EL (cell line): Measurements from ENCODE around the gene HPSE2.

Source experiments
- DNase-seq: peaks from one replicate; pipeline ENCODE4 v3.0.0-alpha.2; 2016

HPSE2 gene

DNA sequence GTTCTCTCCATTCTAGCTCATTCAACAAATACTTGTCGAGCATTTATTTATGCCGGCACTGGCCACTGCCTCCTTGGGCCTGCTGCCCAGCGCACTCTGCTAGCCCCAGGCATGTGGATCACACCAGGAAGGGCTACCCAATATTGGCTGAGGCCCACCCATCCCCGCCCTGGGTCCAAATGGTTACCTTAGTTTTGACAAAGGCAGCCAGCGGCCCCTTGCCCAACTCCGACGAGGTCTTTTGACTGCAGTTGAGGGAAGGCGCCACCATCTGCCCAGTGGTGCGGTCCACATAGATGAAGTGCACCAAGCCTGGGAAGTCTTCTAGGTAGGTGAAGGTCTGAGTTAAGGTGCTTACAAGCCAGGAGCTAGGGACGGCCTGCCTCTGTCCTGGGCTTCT is 813.5 kb downstream of the HPSE2 start:
- DNase-seq, result no peak

DNA sequence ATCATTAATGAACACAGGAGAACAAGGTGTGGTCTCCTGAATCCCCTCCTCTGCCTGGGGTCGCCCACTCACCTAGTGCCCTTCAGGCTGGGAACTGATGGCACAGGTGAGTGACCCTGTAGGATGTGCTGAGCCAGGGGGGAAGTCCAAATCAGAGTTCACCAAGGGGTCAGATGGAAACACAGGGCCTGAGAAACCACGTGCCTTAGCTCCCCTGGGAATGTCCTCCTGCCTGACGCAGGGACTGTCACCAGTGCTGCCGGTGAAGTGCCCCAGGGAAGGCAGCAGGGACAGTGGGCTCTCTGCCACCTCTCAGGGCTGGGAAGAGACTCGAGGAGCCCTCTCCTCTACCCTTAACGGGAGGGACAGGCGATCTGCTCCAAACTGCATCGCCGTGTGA is 814.9 kb downstream of the HPSE2 start:
- no peak for DNase-seq

DNA sequence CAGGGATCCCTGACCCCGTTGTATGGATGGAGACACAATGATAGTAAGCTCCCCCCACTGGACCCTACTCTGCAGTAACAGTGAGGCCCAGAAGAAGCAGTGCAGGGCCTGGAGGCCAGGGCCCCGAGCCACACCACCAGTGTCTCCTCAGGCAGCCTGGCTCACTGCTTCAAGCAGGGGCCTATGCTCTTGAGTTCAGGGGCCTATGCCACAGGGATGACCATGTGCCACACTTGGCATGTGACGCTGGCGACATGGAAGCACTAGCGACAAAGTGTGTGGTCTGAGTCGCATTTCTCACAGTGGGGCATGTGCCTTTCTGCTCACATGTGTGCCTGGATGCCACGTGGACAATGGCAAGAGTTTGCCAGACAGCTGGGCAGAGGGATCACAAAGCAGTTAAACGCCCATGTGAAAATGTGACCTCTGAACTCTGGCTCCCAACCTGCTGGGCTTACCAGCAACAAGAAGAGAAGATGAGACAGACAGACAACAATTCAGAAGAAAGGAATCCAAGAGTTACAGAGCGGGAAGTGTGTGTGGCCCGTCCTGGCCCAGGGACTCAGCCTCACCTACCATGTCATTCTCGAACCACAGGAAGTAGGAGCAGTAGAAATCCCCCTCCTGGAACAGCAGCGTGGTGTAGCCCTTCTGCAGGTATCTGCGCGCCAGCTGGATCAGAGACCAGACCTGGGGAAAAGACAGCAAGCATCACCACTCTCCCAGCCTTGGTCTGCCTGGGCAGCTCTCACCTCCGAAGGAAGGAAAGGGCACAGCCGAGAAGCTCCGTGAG is 816.0 kb downstream of the HPSE2 start:
- DNase-seq, result no peak

DNA sequence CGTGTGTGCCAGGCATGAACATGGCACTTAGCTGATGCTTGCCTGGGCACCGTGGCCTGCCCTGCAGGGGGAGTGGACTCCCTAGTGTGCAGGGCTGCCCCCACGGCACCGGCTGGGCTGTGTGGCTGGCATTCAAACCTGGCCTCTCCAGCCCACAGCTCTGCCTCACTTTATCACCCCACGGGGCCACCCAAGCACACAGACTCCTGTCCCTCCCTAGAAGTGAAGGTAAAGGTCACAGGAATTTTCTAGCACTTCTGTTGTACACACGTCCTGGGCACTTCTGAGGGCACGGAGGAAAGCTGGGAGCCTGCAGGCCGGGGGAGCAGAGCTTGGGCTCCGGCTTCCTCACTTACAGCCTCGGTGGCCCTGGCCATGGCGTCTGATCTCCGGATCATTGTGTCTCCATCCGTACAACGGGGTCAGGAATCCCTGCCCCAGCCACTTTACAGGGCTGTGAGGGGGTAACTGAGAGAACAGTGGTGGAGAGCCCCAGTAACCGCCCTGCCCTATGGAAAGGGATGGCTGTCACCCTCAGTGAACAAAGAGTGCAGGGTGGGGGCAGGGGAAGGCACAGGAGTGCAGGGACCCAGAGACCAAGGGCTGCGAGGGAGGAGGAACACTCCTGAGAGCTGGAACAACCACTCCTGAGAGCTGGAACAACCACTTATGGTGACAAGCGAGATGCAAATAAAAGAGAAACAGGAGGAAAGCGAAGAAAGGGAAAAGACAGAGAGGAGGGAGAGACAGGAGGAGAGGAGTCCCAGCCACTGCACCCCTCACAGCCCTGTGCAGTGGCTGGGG is 816.8 kb downstream of the HPSE2 start:
- DNase-seq, result no peak

DNA sequence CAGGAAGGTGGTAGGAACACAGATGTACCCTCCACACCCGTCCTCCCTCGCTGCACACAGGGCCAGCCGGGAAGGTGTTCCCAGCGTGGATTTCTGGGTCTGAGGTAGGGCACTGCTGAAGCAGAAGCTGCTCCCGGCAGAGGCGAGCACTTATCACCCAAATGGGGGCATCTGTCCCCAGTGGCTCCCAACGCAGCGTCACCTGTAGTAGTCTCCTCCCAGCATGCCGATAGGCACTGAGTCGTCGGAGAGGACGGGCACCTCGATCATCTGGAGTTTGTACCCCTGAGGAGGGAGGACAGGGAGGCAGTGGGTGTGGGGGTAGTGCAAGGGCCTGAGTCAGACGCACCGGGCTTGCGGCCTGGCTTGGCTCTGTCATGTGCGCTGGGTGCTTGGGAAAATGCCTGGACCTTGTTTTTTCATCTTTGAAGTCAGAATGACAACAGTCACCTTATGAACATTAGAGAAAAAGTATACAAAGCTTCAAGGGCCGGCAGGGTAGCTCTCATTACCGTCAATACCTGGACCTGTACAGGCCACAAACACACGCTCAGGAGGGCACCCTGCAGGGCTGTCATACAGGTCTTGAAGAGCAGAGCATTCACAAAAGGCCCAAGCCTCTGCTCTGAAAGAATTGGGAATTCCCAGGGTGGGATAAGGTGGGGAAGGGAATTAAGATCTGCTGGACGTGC is 817.5 kb downstream of the HPSE2 start:
- no peak for DNase-seq

DNA sequence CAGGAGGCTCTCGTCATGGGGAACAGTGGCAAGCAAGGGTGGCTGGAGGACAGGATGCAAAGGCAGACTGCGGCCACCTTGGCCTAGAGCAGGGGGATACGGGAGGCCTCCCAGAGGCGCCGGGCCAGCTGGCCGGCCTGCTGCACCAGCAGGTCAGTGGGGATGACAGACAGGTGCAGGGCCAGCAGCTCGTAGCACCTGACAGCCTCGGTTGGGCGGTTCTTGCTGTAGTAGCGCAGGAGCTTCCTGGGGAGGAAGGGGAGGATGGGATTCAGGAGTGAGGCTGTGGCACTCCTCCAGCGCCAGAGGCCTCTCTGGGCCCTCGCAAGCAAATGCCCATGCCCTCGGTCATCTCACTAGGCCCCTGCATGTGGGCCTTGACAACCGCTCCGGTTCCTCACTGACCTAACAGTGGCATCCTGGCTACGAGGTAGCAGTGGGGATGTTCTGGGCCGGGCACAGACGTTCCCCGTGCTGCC is 818.1 kb downstream of the HPSE2 start:
- DNase-seq, result no peak

DNA sequence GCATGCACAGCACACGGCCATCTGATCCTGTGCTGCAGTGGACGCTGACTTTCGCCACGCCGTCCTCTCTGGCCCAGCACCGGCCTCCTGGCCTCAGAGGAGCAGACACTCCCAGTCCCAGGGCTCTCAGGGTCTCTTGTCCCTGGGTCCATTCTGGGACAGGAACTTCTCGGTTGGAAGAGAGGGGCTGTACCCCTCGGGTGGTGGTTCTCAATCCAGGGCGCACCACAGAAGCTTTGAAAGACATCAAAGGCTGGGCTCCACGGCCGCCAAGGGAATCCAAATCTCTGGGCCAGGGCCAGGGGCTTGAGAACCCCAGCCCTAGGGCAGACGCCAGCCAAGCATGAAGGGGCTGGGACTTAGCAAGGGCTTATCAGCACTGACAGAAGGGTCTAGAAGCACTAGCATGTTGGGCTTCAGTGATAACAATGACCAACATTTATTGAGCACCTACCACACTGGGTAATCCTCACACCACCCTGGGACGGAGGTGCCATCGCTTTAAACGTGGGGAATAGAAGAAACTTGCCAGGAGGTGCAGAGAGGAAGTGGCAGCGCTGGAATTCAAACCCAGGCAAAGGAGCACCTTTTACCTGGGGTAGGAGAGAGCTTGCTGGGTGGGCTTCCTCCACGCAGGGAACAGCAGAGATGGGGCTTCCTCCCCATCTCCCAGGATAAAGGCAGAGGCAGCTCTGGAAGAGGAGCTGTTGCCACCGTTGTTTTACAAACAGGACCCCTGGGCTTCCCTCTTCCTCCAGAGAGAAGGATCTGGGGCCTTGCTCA is 818.9 kb downstream of the HPSE2 start:
- no peak for DNase-seq

DNA sequence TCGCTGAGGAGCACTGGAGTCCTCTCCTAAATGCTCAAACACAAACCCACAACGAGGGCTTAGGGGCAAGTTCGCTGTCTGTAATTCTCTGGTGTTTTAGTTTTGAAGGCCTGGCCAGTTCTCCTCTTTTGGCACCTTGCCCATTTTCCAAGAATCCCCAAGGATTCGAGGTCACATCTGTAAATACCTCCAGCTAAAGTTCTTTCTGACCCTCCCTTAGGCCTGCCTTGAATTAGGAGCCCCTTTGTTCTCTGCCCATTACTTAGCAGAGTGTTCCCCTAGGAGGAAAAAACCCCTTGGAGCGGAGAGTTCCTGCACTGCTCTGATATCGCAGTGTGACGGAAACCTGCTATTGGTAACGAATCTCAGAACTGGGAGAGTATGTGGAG is 819.9 kb downstream of the HPSE2 start:
- DNase-seq, result peak; percentile 14

DNA sequence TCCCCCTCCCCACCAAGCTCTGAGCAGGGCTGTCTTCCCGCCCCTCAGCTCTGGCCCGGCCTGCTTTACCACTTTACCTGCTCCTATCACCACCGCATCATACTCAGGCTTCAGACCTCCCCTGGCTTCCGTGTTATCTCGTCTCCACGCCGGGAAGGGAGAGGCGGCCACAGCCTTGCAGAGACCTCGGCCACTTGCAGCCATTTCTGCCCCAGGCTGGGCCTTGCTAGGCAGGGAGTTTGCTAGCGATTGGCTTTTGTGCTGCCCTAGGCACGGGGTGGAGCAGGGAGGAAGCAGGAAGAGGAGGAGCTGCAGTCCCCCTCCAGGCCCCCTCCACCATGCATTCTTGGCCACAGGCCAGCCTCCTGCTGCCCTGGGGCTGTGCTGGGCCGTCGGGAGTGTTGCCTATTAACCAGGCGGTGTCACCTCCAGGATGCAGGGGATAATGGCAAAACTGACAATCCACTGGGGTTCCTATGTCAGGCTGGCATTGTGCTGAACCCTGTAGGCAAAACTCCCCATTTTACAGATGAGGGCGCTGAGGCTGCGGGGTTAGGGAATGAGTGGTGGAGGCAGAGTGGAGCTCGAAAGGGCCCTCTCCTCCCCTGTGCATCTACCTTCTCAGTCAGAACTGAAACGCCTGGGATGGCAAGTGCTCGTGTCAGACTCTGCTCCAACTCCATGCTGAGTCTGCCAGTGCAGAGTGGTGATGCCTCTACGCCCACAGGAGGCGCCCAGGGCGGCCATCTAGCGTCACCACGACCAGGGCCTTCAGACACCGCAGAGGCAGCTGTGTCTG is 820.5 kb downstream of the HPSE2 start, which contains the start of gene PYROXD2:
PYROXD2 (minus strand) TSS at position 251 of the 799 bp plus-strand sequence; CDS start at position 204, 47 bp downstream.
- DNase-seq, result peak; percentile 94

DNA sequence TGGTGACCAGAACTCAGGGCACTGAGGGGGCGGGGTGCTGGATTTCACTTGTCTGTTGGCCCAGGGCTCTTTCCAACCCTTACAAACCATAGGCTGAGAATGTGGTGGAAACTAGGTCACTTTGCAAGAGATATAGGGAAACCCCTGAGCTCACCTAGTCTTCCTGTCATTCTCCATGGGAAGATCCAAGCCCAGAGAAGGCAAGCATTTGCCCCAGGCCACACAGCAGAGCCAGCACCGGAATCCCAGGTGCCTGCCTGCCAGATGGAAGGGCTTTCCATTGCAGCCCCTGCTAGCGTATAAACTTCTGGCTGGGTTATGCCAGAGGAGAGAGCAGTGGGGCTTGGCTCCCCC is 821.1 kb downstream of the HPSE2 start:
- DNase-seq, result no peak

DNA sequence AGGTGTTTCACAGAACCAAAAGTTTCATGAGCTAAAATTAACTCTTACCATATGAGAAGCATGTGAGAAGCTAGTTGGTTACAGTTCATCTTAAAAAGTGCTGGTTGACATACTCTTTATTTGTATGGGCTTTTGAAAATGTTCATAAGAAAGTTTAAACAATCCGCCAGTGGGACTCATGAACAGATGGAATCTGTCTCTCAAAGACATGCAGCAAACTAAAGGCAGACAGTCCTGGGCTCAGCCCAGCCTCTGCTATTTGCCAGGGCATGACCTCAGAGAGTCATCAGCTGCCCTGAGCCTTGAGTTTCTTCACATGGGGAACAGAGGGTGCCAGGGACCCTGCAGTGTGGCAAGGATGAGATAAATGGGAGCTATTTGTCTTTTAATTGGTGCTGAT is 823.9 kb downstream of the HPSE2 start:
- DNase-seq, result peak; percentile 25

DNA sequence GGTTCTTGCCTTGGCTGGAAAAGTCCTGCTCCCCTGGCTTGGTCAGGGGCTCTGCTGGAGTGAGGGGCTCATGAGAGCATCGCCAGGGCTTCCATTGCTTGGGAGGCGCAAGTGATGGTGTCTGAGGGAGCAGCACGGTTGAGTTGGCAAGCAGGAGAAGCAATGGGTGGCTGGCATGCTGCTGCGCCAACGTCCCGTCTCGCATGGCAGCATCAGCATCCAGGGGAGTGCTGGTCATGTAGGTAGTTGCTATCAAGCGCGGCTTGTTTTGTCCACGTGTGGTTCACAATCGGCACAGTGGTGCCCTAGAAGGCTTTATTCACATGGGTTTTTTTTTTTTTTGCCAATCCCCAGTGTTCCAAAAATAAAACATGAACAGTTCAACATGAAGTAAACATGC is 824.5 kb downstream of the HPSE2 start:
- DNase-seq, result no peak

DNA sequence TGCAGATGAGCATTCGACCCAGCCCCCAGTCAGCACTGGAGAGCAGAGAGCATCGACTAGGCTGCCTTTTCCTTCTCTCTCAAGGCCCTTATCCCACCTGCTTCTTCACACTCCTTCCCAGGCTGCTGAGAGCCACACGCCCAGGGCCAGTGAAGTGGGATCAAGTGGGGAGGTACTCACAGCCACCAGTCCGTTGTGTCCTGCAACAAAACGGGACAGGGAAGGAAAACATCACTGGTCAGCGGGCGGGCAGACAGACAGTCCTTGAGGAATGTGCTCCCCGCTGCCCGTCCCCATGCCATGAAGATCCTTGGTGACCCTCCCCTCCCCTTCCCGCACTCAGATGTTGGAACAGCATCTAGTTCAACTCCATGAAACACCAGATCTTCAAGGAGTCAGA is 824.9 kb downstream of the HPSE2 start:
- DNase-seq, result no peak

DNA sequence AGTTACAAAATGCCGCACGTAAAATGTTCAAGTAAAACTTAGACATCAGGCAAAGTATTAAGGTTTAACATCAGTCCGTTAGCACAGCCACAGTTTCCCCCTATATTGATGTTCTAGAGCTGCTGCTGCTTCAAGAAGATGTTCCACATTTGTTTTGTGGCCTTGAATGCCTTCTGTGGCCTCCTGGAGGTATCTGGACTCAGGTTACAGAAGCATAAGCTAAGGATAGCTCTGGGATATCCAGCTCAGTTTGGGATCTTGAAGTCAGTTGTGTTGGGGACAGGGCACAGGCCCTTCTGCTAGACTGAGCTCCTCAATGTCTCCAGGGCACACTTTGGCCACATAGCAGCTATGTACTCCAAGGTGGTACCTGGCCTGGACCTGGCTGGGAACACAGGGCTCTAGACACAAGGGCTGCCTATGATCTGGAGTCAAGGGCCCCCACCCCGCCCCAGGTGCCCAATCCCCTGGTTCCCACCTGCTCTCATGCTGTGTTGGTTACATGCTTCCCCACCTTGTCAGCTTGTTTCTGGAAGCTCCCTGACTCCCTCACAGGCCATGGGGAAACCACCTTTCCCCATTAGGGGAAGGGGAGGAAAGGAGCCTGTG is 825.4 kb downstream of the HPSE2 start:
- DNase-seq, result no peak

DNA sequence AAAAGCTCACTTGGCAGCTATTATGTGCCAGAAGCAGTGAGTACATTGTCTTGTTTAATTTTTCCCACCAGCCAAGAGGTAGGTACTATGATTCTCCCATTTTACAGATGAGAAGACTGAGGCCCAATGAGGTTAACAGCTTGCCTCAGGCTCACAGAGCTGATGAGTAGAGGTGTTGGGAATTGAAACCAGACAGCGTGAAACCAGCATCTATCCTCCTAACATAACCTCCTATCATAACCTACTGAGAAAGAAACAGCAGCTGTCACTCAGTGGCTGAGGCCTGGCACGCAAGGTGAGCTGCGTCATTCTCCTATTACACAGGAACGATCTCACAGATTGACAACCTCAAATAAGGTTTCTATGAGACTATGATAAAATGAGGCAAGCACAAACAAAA is 826.9 kb downstream of the HPSE2 start:
- DNase-seq, result no peak

DNA sequence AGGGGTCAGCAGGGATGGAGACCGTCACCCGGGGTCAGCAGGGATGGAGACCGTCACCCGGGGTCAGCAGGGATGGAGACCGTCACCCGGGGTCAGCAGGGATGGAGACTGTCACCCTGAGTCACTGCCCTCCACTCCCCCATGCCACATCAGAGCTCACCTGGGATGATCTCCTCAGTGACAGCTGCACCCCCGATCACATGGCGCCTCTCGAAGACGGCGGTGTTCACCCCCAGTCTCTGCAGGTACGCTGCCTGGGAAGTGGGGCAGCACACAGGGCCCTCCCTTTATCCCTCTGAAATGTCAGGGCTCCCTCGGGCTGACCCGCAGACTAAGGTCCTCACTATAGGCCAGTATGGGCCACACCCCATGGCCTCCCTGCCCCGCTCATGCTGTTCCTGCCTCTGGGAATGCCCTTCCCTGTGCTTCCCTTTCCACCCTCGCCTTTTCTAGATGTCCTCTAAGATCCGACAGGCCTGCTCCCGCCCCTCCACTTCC is 827.9 kb downstream of the HPSE2 start:
- DNase-seq, result no peak
